Kidney (tissue), 14 donors: ENCODE measurements around the gene TMEFF1. TPM values are rescaled to one million over a fixed set of nuclear protein-coding genes. Genes with fewer than 3 reads are reported as not detected.

Experiments
- DNase-seq, 5 donors: peaks; one replicate each; pipeline ENCODE4 v3.0.0-alpha.2; 2013 to 2020
- FAIRE-seq: peaks from 2 replicates; lab custom pipeline; 2012; peaks lifted over from hg19 to GRCh38; lab: Jason Lieb, UNC
- H3K27ac ChIP-seq, 2 donors: one replicate each; pipeline ENCODE4 v1.7.0; 2013; ENCODE audit warnings: low read depth in 2 of 2, low read length in 2 of 2, inconsistent platforms in 1 of 2
- H3K27me3 ChIP-seq: one replicate; pipeline ENCODE4 v1.7.1; 2013; ENCODE audit warnings: low read length, inconsistent platforms; ENCODE audit not compliant: control insufficient read depth, insufficient read depth
- H3K36me3 ChIP-seq, 3 donors: one replicate each; pipeline versions ENCODE4 v1.7.0 to v1.7.1; 2013; ENCODE audit warnings: low read length in 3 of 3, control low read depth in 1 of 3, inconsistent platforms in 1 of 3; ENCODE audit not compliant: insufficient read depth in 3 of 3, control insufficient read depth in 2 of 3
- H3K4me1 ChIP-seq, 3 donors: one replicate each; pipeline versions ENCODE4 v1.7.0 to v1.7.1; 2013; ENCODE audit warnings: low read length in 3 of 3, inconsistent platforms in 1 of 3, low read depth in 1 of 3; ENCODE audit not compliant: control insufficient read depth in 2 of 3, insufficient read depth in 2 of 3
- H3K4me3 ChIP-seq, 3 donors: one replicate each; pipeline versions ENCODE4 v1.7.0 to v1.8.1; 2013; ENCODE audit warnings: low read length in 3 of 3, control low read depth in 1 of 3, inconsistent platforms in 1 of 3
- H3K9ac ChIP-seq, 3 donors: one replicate each; pipeline versions ENCODE4 v1.7.0 to v1.7.1; 2013; ENCODE audit warnings: low read length in 3 of 3, control low read depth in 1 of 3, inconsistent platforms in 1 of 3
- H3K9me3 ChIP-seq, 3 donors: one replicate each; pipeline versions ENCODE4 v1.7.0 to v1.7.1; 2013; ENCODE audit warnings: low read length in 3 of 3, control low read depth in 1 of 3, inconsistent platforms in 1 of 3; ENCODE audit not compliant: control insufficient read depth in 2 of 3, insufficient read depth in 1 of 3
- intact Hi-C: fragments of 100-400 bp; cut with DNase I; formaldehyde crosslinking; loops from one replicate; pipeline ENCODE4 v1.11.1; 2022
- polyA plus RNA-seq: library from polyadenylated mRNA; stranded (reverse); fragments of 350-450 nt; fragmentation: Illumina TruSeq; extraction: RNeasy Lipid Tissue Mini Kit (QIAGEN cat#74804); gene quantifications from one replicate; pipeline ENCODE4 v1.2.3, GENCODE V29; 2014; ENCODE audit warnings: low read depth, low replicate concordance; ENCODE audit not compliant: insufficient read depth
- total RNA-seq: library from RNA; stranded (reverse); fragmentation: NEBNext Ultra II Directional; extraction: Animal tissue kit (Norgen Biotek cat#: 25700); gene quantifications from one replicate; pipeline ENCODE4 v1.2.1, GENCODE V29; 2021
- TF ChIP-seq, protein P1 (sequence below): IDR thresholded peaks from 3 replicates; pipeline ENCODE4 v1.5.1; 2012; ENCODE audit warnings: mild to moderate bottlenecking, moderate library complexity, borderline replicate concordance; ENCODE audit not compliant: insufficient read depth; ENCODE audit errors: extremely low read depth
- donor health status: control.
- donor health status: control.
- donor health status: control.
- donor health status: control.
- donor health status: control.
- donor health status: DM: yes; HTN: yes; CAD: no.
- donor health status: Normal renal cell carcinoma (clear cell type).

The TMEFF1 gene
- total and polyA plus RNA-seq, 2 donors from 2014 or later: 0.66 TPM; not detected in 1

DNA sequence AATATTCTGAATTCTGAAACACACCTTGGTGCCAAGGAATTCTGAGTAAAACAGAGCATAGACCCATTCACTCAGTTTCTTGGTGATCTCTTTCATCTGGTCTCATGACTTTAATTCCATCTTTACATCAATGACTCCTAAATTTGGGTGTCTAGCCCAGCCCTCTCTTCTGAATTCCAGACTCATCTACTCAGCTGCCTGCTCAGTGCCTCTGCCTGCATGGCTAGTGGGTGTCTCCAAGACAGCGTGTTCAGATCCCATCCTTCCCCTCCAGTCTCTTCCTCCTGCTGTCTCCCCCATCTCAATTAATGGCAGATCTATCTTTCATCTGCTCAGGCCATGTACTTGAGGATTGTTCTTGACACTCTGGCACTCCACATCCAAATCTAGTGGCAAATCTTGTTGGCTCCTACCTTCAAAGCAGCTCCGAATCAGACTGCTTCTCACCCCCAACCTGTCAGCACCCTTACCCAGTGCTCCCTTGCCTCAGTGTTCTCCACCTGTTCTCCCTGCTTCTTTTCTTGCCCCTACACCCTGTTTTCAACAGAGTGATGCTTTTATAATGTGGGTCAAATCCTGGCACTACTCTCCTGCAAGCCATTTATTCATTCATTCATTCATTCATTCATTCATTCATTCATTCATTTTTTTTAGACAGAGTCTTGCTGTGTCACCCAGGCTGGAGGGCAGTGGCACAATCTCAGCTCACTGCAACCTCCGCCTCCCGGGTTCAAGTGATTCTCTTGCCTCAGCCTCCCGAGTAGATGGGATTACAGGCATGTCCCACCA lies 110.3 kb downstream of the TMEFF1 start:
- H3K4me1 ChIP-seq: no peaks in the 10 kb centered on the region
- TF ChIP-seq, protein P1, sequence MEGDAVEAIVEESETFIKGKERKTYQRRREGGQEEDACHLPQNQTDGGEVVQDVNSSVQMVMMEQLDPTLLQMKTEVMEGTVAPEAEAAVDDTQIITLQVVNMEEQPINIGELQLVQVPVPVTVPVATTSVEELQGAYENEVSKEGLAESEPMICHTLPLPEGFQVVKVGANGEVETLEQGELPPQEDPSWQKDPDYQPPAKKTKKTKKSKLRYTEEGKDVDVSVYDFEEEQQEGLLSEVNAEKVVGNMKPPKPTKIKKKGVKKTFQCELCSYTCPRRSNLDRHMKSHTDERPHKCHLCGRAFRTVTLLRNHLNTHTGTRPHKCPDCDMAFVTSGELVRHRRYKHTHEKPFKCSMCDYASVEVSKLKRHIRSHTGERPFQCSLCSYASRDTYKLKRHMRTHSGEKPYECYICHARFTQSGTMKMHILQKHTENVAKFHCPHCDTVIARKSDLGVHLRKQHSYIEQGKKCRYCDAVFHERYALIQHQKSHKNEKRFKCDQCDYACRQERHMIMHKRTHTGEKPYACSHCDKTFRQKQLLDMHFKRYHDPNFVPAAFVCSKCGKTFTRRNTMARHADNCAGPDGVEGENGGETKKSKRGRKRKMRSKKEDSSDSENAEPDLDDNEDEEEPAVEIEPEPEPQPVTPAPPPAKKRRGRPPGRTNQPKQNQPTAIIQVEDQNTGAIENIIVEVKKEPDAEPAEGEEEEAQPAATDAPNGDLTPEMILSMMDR: no peak
- DNase-seq: no peak
- no peaks in the 10 kb centered on the region for H3K36me3 ChIP-seq
- H3K27ac ChIP-seq: no peak overlapping the region
- no peaks in the 10 kb centered on the region for H3K9me3 ChIP-seq
- H3K9ac ChIP-seq: no peak overlapping the region
- H3K27me3 ChIP-seq: no peaks in the 10 kb centered on the region
- intact Hi-C loops: no loop called here
- no peak for FAIRE-seq
- H3K4me3 ChIP-seq: no peak overlapping the region

DNA sequence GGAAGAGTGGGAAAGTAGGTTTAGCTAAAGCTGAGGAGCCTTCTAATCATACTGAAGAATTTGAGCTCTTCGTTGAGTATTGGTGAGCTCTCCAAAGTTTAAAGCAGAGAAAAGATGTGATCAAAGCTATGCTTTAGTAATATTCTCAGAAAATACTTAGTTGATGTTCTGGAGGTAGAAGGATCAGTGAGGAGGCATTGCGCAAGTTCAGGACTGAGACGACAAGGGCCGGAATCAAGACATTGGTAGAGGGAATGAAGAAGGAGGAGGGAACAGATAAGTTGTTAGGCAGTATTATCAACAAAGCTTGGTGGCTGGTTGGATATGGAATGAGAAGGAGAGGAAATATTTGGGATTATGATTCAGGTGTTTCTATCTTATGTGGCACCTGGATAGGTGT lies 112.0 kb downstream of the TMEFF1 start:
- Histone ChIP-seq H3K27me3 (no peaks in the 10 kb centered on the region), H3K4me3 (no peak overlapping the region), H3K9me3 (no peaks in the 10 kb centered on the region), H3K36me3 (no peaks in the 10 kb centered on the region), H3K4me1 (no peaks in the 10 kb centered on the region), H3K27ac (no peak overlapping the region), H3K9ac (no peak overlapping the region)
- TF ChIP-seq, protein P1: no peak
- intact Hi-C loops: no loop called here
- FAIRE-seq (no peak), DNase-seq (no peak)

DNA sequence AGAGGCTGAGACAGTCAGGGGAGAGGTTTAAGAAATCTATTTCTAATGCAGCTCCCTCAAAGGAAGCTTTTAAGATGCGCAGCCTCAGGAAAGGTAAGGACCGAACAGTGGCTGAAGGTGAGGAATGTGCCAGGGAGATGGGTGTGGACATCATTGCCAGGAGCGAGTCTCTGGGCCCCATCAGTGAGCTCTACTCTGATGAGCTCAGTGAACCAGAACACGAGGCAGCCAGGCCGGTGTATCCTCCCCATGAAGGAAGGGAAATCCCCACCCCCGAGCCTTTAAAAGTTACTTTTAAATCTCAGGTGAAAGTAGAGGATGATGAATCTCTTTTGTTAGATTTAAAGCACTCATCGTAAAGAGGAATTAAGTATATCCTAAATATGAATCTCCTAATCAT lies 113.1 kb downstream of the TMEFF1 start:
- Histone ChIP-seq H3K36me3 (no peaks in the 10 kb centered on the region), H3K4me3 (no peak overlapping the region), H3K9me3 (no peaks in the 10 kb centered on the region), H3K27me3 (no peaks in the 10 kb centered on the region), H3K9ac (no peak overlapping the region), H3K4me1 (no peaks in the 10 kb centered on the region), H3K27ac (no peak overlapping the region)
- TF ChIP-seq, protein P1: no peak
- no peak for DNase-seq
- intact Hi-C loops: no loop called here
- no peak for FAIRE-seq
